BJ (cell line): ENCODE measurements around the gene ERBIN. TPM values are rescaled to one million over a fixed set of nuclear protein-coding genes. Genes with fewer than 3 reads are reported as not detected.

Experiments
- CTCF ChIA-PET: fragments of 350-600 bp; formaldehyde crosslinking; extraction: SDS; loops from one replicate; lab custom pipeline; 2021; ENCODE audit warnings: antibody characterized with exemption, inconsistent platforms; lab: Yijun Ruan, JAX
- POLR2A ChIA-PET: fragments of 300-600 bp; sonication (Branson Sonifier 250); formaldehyde crosslinking; extraction: SDS; loops from one replicate; lab custom pipeline; 2021; ENCODE audit warnings: antibody characterized with exemption; lab: Charles Lee
- DNase-seq: peaks from one replicate; pipeline ENCODE4 v3.0.0-alpha.2; 2011; ENCODE audit warnings: low read depth
- H3K27me3 ChIP-seq: 2 replicates; pipeline ENCODE4 v1.6.0; 2011; ENCODE audit warnings: low read length; ENCODE audit not compliant: control insufficient read depth, insufficient read depth
- H3K36me3 ChIP-seq: 2 replicates; pipeline ENCODE4 v1.5.1; 2011; ENCODE audit warnings: low read length; ENCODE audit not compliant: control insufficient read depth, insufficient read depth
- H3K4me3 ChIP-seq: 2 replicates; pipeline ENCODE4 v1.5.1; 2011; ENCODE audit warnings: low read depth, mild to moderate bottlenecking, control low read depth, low read length
- CTCF ChIP-seq: IDR thresholded peaks from 2 replicates; pipeline ENCODE4 v1.5.1; 2011; ENCODE audit warnings: low read depth, mild to moderate bottlenecking, control low read depth, inconsistent platforms, low read length, moderate library complexity; ENCODE audit not compliant: insufficient read depth
- polyA plus RNA-seq: library from polyadenylated mRNA; depleted of rRNA; stranded (reverse); fragments of >200 nt; gene quantifications from 2 replicates; pipeline ENCODE4 v1.2.3, GENCODE V29; 2011

Gene ERBIN
- polyA plus RNA-seq, 1 experiment = 26.0 TPM

- no peak overlapping the region for H3K4me3 ChIP-seq
- peaks cover 2% of the 10 kb centered on the region for H3K36me3 ChIP-seq
- H3K27me3 ChIP-seq = no peaks in the 10 kb centered on the region
- no peak for DNase-seq
- ChIA-PET CTCF (interaction anchor here (1.0 to 2.2 kb wide), 3 partner anchors 11 to 178 kb away, joined by 3 to 4 read pairs (median 4); no protein-coding TSS in a partner anchor), POLR2A (no interaction called here)
- TF ChIP-seq CTCF = no peak
Measured at GRCh38 chr5:65986796-65987195, 60.4 kb downstream of the ERBIN start.

GRCh38 chr5:65987982-65988381 is 61.6 kb downstream of the ERBIN start:
- Histone ChIP-seq H3K36me3 (peaks cover 4% of the 10 kb centered on the region), H3K27me3 (no peaks in the 10 kb centered on the region), H3K4me3 (no peak overlapping the region)
- no peak for DNase-seq
- CTCF ChIA-PET = interaction anchor here (1.1 kb wide), 1 partner anchor 10 kb away, joined by 6 read pairs; no protein-coding TSS in a partner anchor
- POLR2A ChIA-PET = no interaction called here
- TF ChIP-seq CTCF = no peak

- peaks cover 1% of the 10 kb centered on the region; the same call in 1 of the 2 replicates for H3K36me3 ChIP-seq
- POLR2A ChIA-PET = interaction anchor here (0.6 kb wide), 1 partner anchor 9 kb away, joined by 6 read pairs; no protein-coding TSS in a partner anchor
- no peak overlapping the region for H3K4me3 ChIP-seq
- CTCF ChIA-PET = no interaction called here
- H3K27me3 ChIP-seq = no peaks in the 10 kb centered on the region
- no peak for TF ChIP-seq CTCF
- DNase-seq = no peak
Measured at GRCh38 chr5:65989158-65989557, 62.8 kb downstream of the ERBIN start.

- DNase-seq = no peak
- POLR2A ChIA-PET = no interaction called here
- H3K4me3 ChIP-seq = no peak overlapping the region
- H3K27me3 ChIP-seq = no peaks in the 10 kb centered on the region
- H3K36me3 ChIP-seq = peaks cover 4% of the 10 kb centered on the region; the same call in 1 of the 2 replicates
- CTCF ChIA-PET = no interaction called here
- TF ChIP-seq CTCF = no peak
Measured at GRCh38 chr5:65992630-65993029, 66.3 kb downstream of the ERBIN start.

- H3K27me3 ChIP-seq = no peaks in the 10 kb centered on the region
- H3K36me3 ChIP-seq = peaks cover 4% of the 10 kb centered on the region; the same call in 1 of the 2 replicates
- TF ChIP-seq CTCF = no peak
- no peak for DNase-seq
- CTCF ChIA-PET = no interaction called here
- POLR2A ChIA-PET = no interaction called here
- H3K4me3 ChIP-seq = no peak overlapping the region
Measured at GRCh38 chr5:65994117-65994786, 67.9 kb downstream of the ERBIN start.
